DLD1 (cell line): ENCODE measurements around the gene PTPRK.

Experiments used
- in situ Hi-C: cut with HindIII; loops from 2 replicates; pipeline ENCODE4 v1.10.0; 2017; ENCODE audit warnings: low sequenced_read_pairs

Gene PTPRK

GRCh38 chr6:128156321-128157111 is 363.9 kb downstream of the PTPRK start:
- in situ Hi-C loops: no loop called here

GRCh38 chr6:128155826-128156225 is 364.6 kb downstream of the PTPRK start:
- in situ Hi-C loops: no loop called here

GRCh38 chr6:128152551-128152950 is 367.8 kb downstream of the PTPRK start:
- in situ Hi-C loops: no loop called here

GRCh38 chr6:128150376-128150775 is 370.0 kb downstream of the PTPRK start:
- in situ Hi-C loops: no loop called here

GRCh38 chr6:128149796-128150195 is 370.6 kb downstream of the PTPRK start:
- in situ Hi-C loops: no loop called here

GRCh38 chr6:128144320-128144719 is 376.1 kb downstream of the PTPRK start:
- in situ Hi-C loops: no loop called here

GRCh38 chr6:128141932-128142331 is 378.5 kb downstream of the PTPRK start:
- in situ Hi-C loops: no loop called here

- in situ Hi-C loops: no loop called here
Measured at GRCh38 chr6:128139519-128139918, 380.9 kb downstream of the PTPRK start.

GRCh38 chr6:128138694-128139093 is 381.7 kb downstream of the PTPRK start:
- in situ Hi-C loops: no loop called here

GRCh38 chr6:128135325-128135724 is 385.1 kb downstream of the PTPRK start:
- in situ Hi-C loops: no loop called here

- in situ Hi-C loops: no loop called here
Measured at GRCh38 chr6:128131566-128131965, 388.8 kb downstream of the PTPRK start.

- in situ Hi-C loops: no loop called here
Measured at GRCh38 chr6:128131036-128131435, 389.4 kb downstream of the PTPRK start.

GRCh38 chr6:128129679-128130078 is 390.7 kb downstream of the PTPRK start:
- in situ Hi-C loops: no loop called here

- in situ Hi-C loops: no loop called here
Measured at GRCh38 chr6:128127650-128128049, 392.7 kb downstream of the PTPRK start.

- in situ Hi-C loops: no loop called here
Measured at GRCh38 chr6:128124713-128125112, 395.7 kb downstream of the PTPRK start.

GRCh38 chr6:128121610-128122009 is 398.8 kb downstream of the PTPRK start:
- in situ Hi-C loops: no loop called here

- in situ Hi-C loops: no loop called here
Measured at GRCh38 chr6:128121190-128121589, 399.2 kb downstream of the PTPRK start.

- in situ Hi-C loops: no loop called here
Measured at GRCh38 chr6:128118401-128118800, 402.0 kb downstream of the PTPRK start.

GRCh38 chr6:128117916-128118315 is 402.5 kb downstream of the PTPRK start:
- in situ Hi-C loops: no loop called here

- in situ Hi-C loops: no loop called here
Measured at GRCh38 chr6:128114164-128114563, 406.2 kb downstream of the PTPRK start.

- in situ Hi-C loops: no loop called here
Measured at GRCh38 chr6:128112494-128112893, 407.9 kb downstream of the PTPRK start.

GRCh38 chr6:128111096-128111495 is 409.3 kb downstream of the PTPRK start:
- in situ Hi-C loops: no loop called here

GRCh38 chr6:128107682-128108081 is 412.7 kb downstream of the PTPRK start:
- in situ Hi-C loops: no loop called here
